HEK293 (cell line): ENCODE data around the gene COL19A1.

Experiments
- CTCF ChIP-seq: fragments of 450-650 bp; formaldehyde crosslinking; IDR thresholded peaks from 2 replicates; pipeline ENCODE4 v1.5.1; 2016; ENCODE audit warnings: missing biosample characterization, missing genetic modification characterization
- FEZF1 ChIP-seq: fragments of 450-650 bp; formaldehyde crosslinking; IDR thresholded peaks from 2 replicates; pipeline ENCODE4 v1.5.1; 2016; ENCODE audit warnings: missing biosample characterization, missing genetic modification characterization
- MEIS1 ChIP-seq: sonication (generic); formaldehyde crosslinking; IDR thresholded peaks from 2 replicates; pipeline ENCODE4 v1.8.1; 2022; ENCODE audit warnings: missing genetic modification reagents, mild to moderate bottlenecking, borderline replicate concordance
- MYNN ChIP-seq: fragments of 450-650 bp; formaldehyde crosslinking; IDR thresholded peaks from 2 replicates; pipeline ENCODE4 v1.5.1; 2016; ENCODE audit warnings: missing biosample characterization, missing genetic modification characterization, borderline replicate concordance
- MZF1 ChIP-seq: fragments of 450-650 bp; formaldehyde crosslinking; IDR thresholded peaks from 2 replicates; pipeline ENCODE4 v1.5.1; 2017; ENCODE audit warnings: missing biosample characterization, missing genetic modification characterization, borderline replicate concordance
- ZBTB26 ChIP-seq: fragments of 450-650 bp; formaldehyde crosslinking; optimal IDR thresholded peaks from 2 replicates; pipeline ENCODE3; 2016; ENCODE audit warnings: missing biosample characterization, mild to moderate bottlenecking, missing genetic modification characterization
- ZBTB44 ChIP-seq: fragments of 450-650 bp; IDR thresholded peaks from 2 replicates; pipeline ENCODE4 v1.5.1; 2018; ENCODE audit warnings: missing biosample characterization, mild to moderate bottlenecking, missing genetic modification characterization
- ZNF433 ChIP-seq: fragments of 450-650 bp; formaldehyde crosslinking; IDR thresholded peaks from 2 replicates; pipeline ENCODE4 v1.5.1; 2016; ENCODE audit warnings: missing biosample characterization, missing genetic modification characterization, low read depth
- ZNF549 ChIP-seq: fragments of 450-650 bp; IDR thresholded peaks from 2 replicates; pipeline ENCODE4 v1.5.1; 2018; ENCODE audit warnings: missing biosample characterization, missing genetic modification characterization, mild to moderate bottlenecking, inconsistent platforms, moderate library complexity
- ZNF626 ChIP-seq: fragments of 450-650 bp; sonication (Bioruptor Pico); formaldehyde crosslinking; IDR thresholded peaks from 2 replicates; pipeline ENCODE4 v1.5.1; 2018; ENCODE audit warnings: missing biosample characterization, missing genetic modification characterization, inconsistent platforms
- ZNF830 ChIP-seq: fragments of 450-650 bp; IDR thresholded peaks from 2 replicates; pipeline ENCODE4 v1.5.0; 2018; ENCODE audit warnings: missing biosample characterization, missing genetic modification characterization, low read depth, mild to moderate bottlenecking, moderate library complexity
- ZNF843 ChIP-seq: fragments of 450-650 bp; formaldehyde crosslinking; IDR thresholded peaks from 2 replicates; pipeline ENCODE4 v1.5.1; 2016; ENCODE audit warnings: missing biosample characterization, missing genetic modification characterization

DNA sequence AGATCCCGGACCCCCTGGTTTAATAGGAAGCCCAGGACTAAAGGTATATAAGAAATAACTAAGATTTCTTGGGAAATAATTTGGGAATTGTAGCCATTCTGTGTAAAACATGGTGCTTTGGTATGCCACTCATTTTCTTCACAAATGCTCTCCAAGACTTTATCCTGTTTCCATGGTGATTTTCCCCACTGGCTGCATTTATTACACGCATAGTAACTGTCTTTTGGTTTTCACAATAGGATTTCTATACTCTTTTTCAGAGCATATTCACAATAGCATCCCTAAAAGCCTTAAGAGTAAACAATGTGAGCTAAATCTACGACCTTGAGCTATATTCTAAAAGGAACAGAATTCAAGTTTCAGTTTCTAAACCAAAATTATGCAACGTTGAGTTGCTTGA, 275.7 kb downstream of the COL19A1 start:
- TF ChIP-seq ZBTB44 (tag by site-specific recombination) (no peak), ZNF830 (no peak), ZNF626 (tag by site-specific recombination) (no peak), CTCF (tag by site-specific recombination) (no peak), MEIS1 (CRISPR knock-in tag) (no peak), MZF1 (no peak), ZBTB26 (no peak), FEZF1 (tag by site-specific recombination) (no peak), MYNN (no peak), ZNF549 (tag by site-specific recombination) (no peak), ZNF843 (tag by site-specific recombination) (no peak), ZNF433 (tag by site-specific recombination) (no peak)
